MCF 10A (cell line): ENCODE results near the gene HMGN2. TPM values are rescaled to one million over a fixed set of nuclear protein-coding genes. Genes with fewer than 3 reads are reported as not detected.

Experiments
- BruUV-seq: library from RNA; stranded (reverse); fragments of 400-500 nt; replicated peaks from 2 replicates; lab custom pipeline; 2021; lab: Mats Ljungman, UMichigan
- CTCF ChIA-PET: fragments of 300-600 bp; sonication (Branson Sonifier 250); formaldehyde crosslinking; extraction: SDS; loops from one replicate; lab custom pipeline; 2021; ENCODE audit warnings: antibody characterized with exemption, inconsistent platforms; lab: Yijun Ruan, JAX
- POLR2A ChIA-PET: fragments of 300-600, 350-650 bp; sonication (Branson Sonifier 250); formaldehyde crosslinking; extraction: SDS; loops from one replicate; lab custom pipeline; 2020; ENCODE audit warnings: antibody characterized with exemption, inconsistent platforms; lab: Yijun Ruan, JAX
- DNase-seq: peaks from one replicate; pipeline ENCODE4 v3.0.0-alpha.2; 2018; ENCODE audit not compliant: unreplicated experiment
- H3K27ac Mint-ChIP-seq: one replicate; pipeline ENCODE4 v1.8.0; 2022; ENCODE audit warnings: mild to moderate bottlenecking, low read depth, mixed read lengths; ENCODE audit not compliant: unreplicated experiment
- H3K27me3 Mint-ChIP-seq: one replicate; pipeline ENCODE4 v1.8.0; 2022; ENCODE audit warnings: mixed read lengths; ENCODE audit not compliant: insufficient read depth, unreplicated experiment
- H3K36me3 Mint-ChIP-seq: one replicate; pipeline ENCODE4 v1.8.0; 2022; ENCODE audit warnings: mild to moderate bottlenecking, moderate library complexity, mixed read lengths; ENCODE audit not compliant: insufficient read depth, unreplicated experiment
- H3K4me1 Mint-ChIP-seq: one replicate; pipeline ENCODE4 v1.8.0; 2022; ENCODE audit warnings: mixed read lengths; ENCODE audit not compliant: insufficient read depth, unreplicated experiment
- H3K4me3 Mint-ChIP-seq: one replicate; pipeline ENCODE4 v1.8.0; 2022; ENCODE audit warnings: mild to moderate bottlenecking, moderate library complexity, mixed read lengths; ENCODE audit not compliant: unreplicated experiment
- H3K9me3 Mint-ChIP-seq: one replicate; pipeline ENCODE4 v1.8.0; 2022; ENCODE audit warnings: mixed read lengths; ENCODE audit not compliant: unreplicated experiment
- CTCF ChIP-seq: fragments of 200-600 bp; IDR thresholded peaks from one replicate; pipeline ENCODE4 v1.8.0; 2022; ENCODE audit warnings: antibody characterized with exemption, mild to moderate bottlenecking; ENCODE audit not compliant: unreplicated experiment
- intact Hi-C: fragments of 100-400 bp; cut with micrococcal nuclease; formaldehyde crosslinking; loops from 2 replicates; pipeline ENCODE4 v1.14.1; 2022
- total RNA-seq: library from RNA; stranded (reverse); gene quantifications from 2 replicates; pipeline ENCODE4 v1.2.3, GENCODE V29; 2022

HMGN2 gene
- total RNA-seq, 1 experiment from 2014 or later: 364 TPM

- no peak for TF ChIP-seq CTCF
- BruUV-seq: no TSS peak
- Mint-ChIP-seq H3K4me3 (peak overlapping the region; percentile 94), H3K36me3 (peaks cover 44% of the 10 kb centered on the region), H3K4me1 (peaks cover 12% of the 10 kb centered on the region), H3K27me3 (no peaks in the 10 kb centered on the region), H3K9me3 (no peaks in the 10 kb centered on the region), H3K27ac (peak overlapping the region; percentile 88)
- CTCF ChIA-PET: interaction anchor here (0.5 to 1.7 kb wide), 3 partner anchors 12 to 165 kb away, joined by 3 to 6 read pairs (median 5); no protein-coding TSS in a partner anchor
- intact Hi-C loops: loop anchor here (5.0 kb wide), 1 partner anchor 40 kb away; the partner anchor contains the start of gene HMGN2
- no peak for DNase-seq
- POLR2A ChIA-PET: interaction anchor here (0.6 to 3.4 kb wide), 19 partner anchors 9 to 1432 kb away, joined by 3 to 41 read pairs (median 4); partner anchors contain the start of genes CEP85, HMGN2, RPS6KA1 and SH3BGRL3
These were observed 39.4 kb upstream of the HMGN2 start for GRCh38 chr1:26432793-26433192.

GRCh38 chr1:26434161-26434752 lies 38.0 kb upstream of the HMGN2 start:
- BruUV-seq: no TSS peak
- TF ChIP-seq CTCF: no peak
- H3K4me3 Mint-ChIP-seq: peak overlapping the region; percentile 27
- CTCF ChIA-PET: interaction anchor here (0.6 kb wide), 1 partner anchor 21 kb away, joined by 7 read pairs; no protein-coding TSS in a partner anchor
- DNase-seq: no peak
- H3K36me3 Mint-ChIP-seq: peaks cover 58% of the 10 kb centered on the region
- H3K27ac Mint-ChIP-seq: no peak overlapping the region
- POLR2A ChIA-PET: interaction anchor here (3.1 to 3.4 kb wide), 2 partner anchors 11 to 36 kb away, joined by 11 to 41 read pairs; partner anchors contain the start of gene HMGN2
- H3K9me3 Mint-ChIP-seq: no peaks in the 10 kb centered on the region
- H3K27me3 Mint-ChIP-seq: no peaks in the 10 kb centered on the region
- intact Hi-C loops: loop anchor here (5.0 kb wide), 1 partner anchor 38 kb away; the partner anchor contains the start of gene HMGN2
- H3K4me1 Mint-ChIP-seq: peaks cover 12% of the 10 kb centered on the region

GRCh38 chr1:26438041-26438440 lies 34.2 kb upstream of the HMGN2 start:
- TF ChIP-seq CTCF: no peak
- DNase-seq: no peak
- BruUV-seq: no TSS peak
- CTCF ChIA-PET: interaction anchor here (0.7 to 0.8 kb wide), 2 partner anchors 21 to 1523 kb away, joined by 3 to 6 read pairs; no protein-coding TSS in a partner anchor
- peaks cover 6% of the 10 kb centered on the region for H3K4me1 Mint-ChIP-seq
- H3K27me3 Mint-ChIP-seq: no peaks in the 10 kb centered on the region
- H3K27ac Mint-ChIP-seq: no peak overlapping the region
- no peaks in the 10 kb centered on the region for H3K9me3 Mint-ChIP-seq
- no peak overlapping the region for H3K4me3 Mint-ChIP-seq
- peaks cover 84% of the 10 kb centered on the region for H3K36me3 Mint-ChIP-seq
- intact Hi-C loops: no loop called here
- POLR2A ChIA-PET: interaction anchor here (0.7 kb wide), 1 partner anchor 1673 kb away, joined by 3 read pairs; no protein-coding TSS in a partner anchor

- POLR2A ChIA-PET: no interaction called here
- Mint-ChIP-seq H3K27ac (no peak overlapping the region), H3K36me3 (peaks cover 91% of the 10 kb centered on the region), H3K9me3 (no peaks in the 10 kb centered on the region), H3K27me3 (no peaks in the 10 kb centered on the region), H3K4me1 (no peaks in the 10 kb centered on the region), H3K4me3 (no peak overlapping the region)
- no peak for TF ChIP-seq CTCF
- no peak for DNase-seq
- CTCF ChIA-PET: interaction anchor here (0.6 to 1.3 kb wide), 4 partner anchors 20 to 155 kb away, joined by 3 to 6 read pairs (median 3); no protein-coding TSS in a partner anchor
- intact Hi-C loops: no loop called here
- BruUV-seq: no TSS peak
These were observed 32.0 kb upstream of the HMGN2 start for GRCh38 chr1:26440259-26440658.
